GM21529 (cell line): ENCODE measurements around the gene SNED1.

Source experiments
- ATAC-seq: cut with Tn5 transposase; IDR thresholded peaks from one replicate; pipeline ENCODE4 v1.9.1; 2021; ENCODE audit not compliant: unreplicated experiment

SNED1 gene

GRCh38 chr2:241003830-241004564 lies 5.6 kb downstream of the SNED1 start:
- no peak for ATAC-seq

GRCh38 chr2:241005569-241005968 lies 7.2 kb downstream of the SNED1 start:
- ATAC-seq = no peak

GRCh38 chr2:241006412-241006811 lies 8.0 kb downstream of the SNED1 start:
- ATAC-seq = no peak

- ATAC-seq = no peak
Measured at GRCh38 chr2:241007111-241007510, 8.7 kb downstream of the SNED1 start.

- ATAC-seq = no peak
Measured at GRCh38 chr2:241007880-241008710, 9.7 kb downstream of the SNED1 start.

GRCh38 chr2:241008711-241009121 lies 10.3 kb downstream of the SNED1 start:
- ATAC-seq = no peak

- ATAC-seq = no peak
Measured at GRCh38 chr2:241009191-241009590, 10.8 kb downstream of the SNED1 start.

GRCh38 chr2:241009601-241010530 lies 11.4 kb downstream of the SNED1 start:
- no peak for ATAC-seq

GRCh38 chr2:241010531-241011295 lies 12.3 kb downstream of the SNED1 start:
- no peak for ATAC-seq

- ATAC-seq = no peak
Measured at GRCh38 chr2:241011296-241011600, 12.8 kb downstream of the SNED1 start.

GRCh38 chr2:241011751-241012510 lies 13.5 kb downstream of the SNED1 start:
- no peak for ATAC-seq

- ATAC-seq = no peak
Measured at GRCh38 chr2:241014224-241014623, 15.8 kb downstream of the SNED1 start.

- ATAC-seq = no peak
Measured at GRCh38 chr2:241014764-241015163, 16.3 kb downstream of the SNED1 start.

GRCh38 chr2:241015439-241015838 lies 17.0 kb downstream of the SNED1 start:
- ATAC-seq = no peak

- ATAC-seq = no peak
Measured at GRCh38 chr2:241017228-241017940, 19.0 kb downstream of the SNED1 start.

- ATAC-seq = no peak
Measured at GRCh38 chr2:241018051-241018891, 19.9 kb downstream of the SNED1 start.

- no peak for ATAC-seq
Measured at GRCh38 chr2:241019441-241020139, 21.2 kb downstream of the SNED1 start.

- no peak for ATAC-seq
Measured at GRCh38 chr2:241020201-241020600, 21.8 kb downstream of the SNED1 start.
